ENCODE results near the gene SLC19A1. TPM values are rescaled to one million over a fixed set of nuclear protein-coding genes. Genes with fewer than 3 reads are reported as not detected.

The SLC19A1 gene
- total RNA-seq, 1 donor from 2014 or later = 36.8 TPM

GRCh38 chr21:45507888-45508508, 34.2 kb downstream of the SLC19A1 start:
- no peaks in the 10 kb centered on the region for H3K27me3 Mint-ChIP-seq (ENCODE audit: low read depth)
- no peak overlapping the region for H3K27ac Mint-ChIP-seq
- no peak for DNase-seq (ENCODE audit: low spot score in 2 of 2, unreplicated experiment in 2 of 2)
- H3K9me3 Mint-ChIP-seq = no peaks in the 10 kb centered on the region
- no peak overlapping the region for H3K4me3 Mint-ChIP-seq
- H3K36me3 Mint-ChIP-seq = no peaks in the 10 kb centered on the region
- TF ChIP-seq CTCF (IDR thresholded peaks at IDR 0.05; ENCODE audit: unreplicated experiment) = no peak
- H3K4me1 Mint-ChIP-seq = no peaks in the 10 kb centered on the region

- Mint-ChIP-seq H3K27ac (no peak overlapping the region), H3K4me1 (no peaks in the 10 kb centered on the region)
- DNase-seq (ENCODE audit: low spot score in 2 of 2, unreplicated experiment in 2 of 2) = no peak
Measured at GRCh38 chr21:45507523-45507875, 34.7 kb downstream of the SLC19A1 start.

GRCh38 chr21:45506836-45507522, 35.3 kb downstream of the SLC19A1 start:
- no peak overlapping the region for H3K27ac Mint-ChIP-seq
- DNase-seq (ENCODE audit: low spot score in 2 of 2, unreplicated experiment in 2 of 2) = no peak
- TF ChIP-seq CTCF (IDR thresholded peaks at IDR 0.05; ENCODE audit: unreplicated experiment) = no peak
- peaks cover 7% of the 10 kb centered on the region for H3K9me3 Mint-ChIP-seq
- H3K36me3 Mint-ChIP-seq = peaks cover 7% of the 10 kb centered on the region
- H3K27me3 Mint-ChIP-seq (ENCODE audit: low read depth) = no peaks in the 10 kb centered on the region
- H3K4me3 Mint-ChIP-seq = no peak overlapping the region
- no peaks in the 10 kb centered on the region for H3K4me1 Mint-ChIP-seq

More at GRCh38 chr21:45507523-45507875, 34.7 kb downstream of the SLC19A1 start:
- H3K9me3 Mint-ChIP-seq = peaks cover 3% of the 10 kb centered on the region
- peaks cover 4% of the 10 kb centered on the region for H3K36me3 Mint-ChIP-seq
- no peak overlapping the region for H3K4me3 Mint-ChIP-seq
- no peaks in the 10 kb centered on the region for H3K27me3 Mint-ChIP-seq (ENCODE audit: low read depth)
- TF ChIP-seq CTCF (IDR thresholded peaks at IDR 0.05; ENCODE audit: unreplicated experiment) = no peak

- Mint-ChIP-seq H3K36me3 (peaks cover 7% of the 10 kb centered on the region), H3K4me3 (no peak overlapping the region), H3K4me1 (no peaks in the 10 kb centered on the region), H3K27ac (no peak overlapping the region), H3K27me3 (ENCODE audit: low read depth) (no peaks in the 10 kb centered on the region), H3K9me3 (peaks cover 7% of the 10 kb centered on the region)
- no peak for TF ChIP-seq CTCF (IDR thresholded peaks at IDR 0.05; ENCODE audit: unreplicated experiment)
- DNase-seq (ENCODE audit: low spot score in 2 of 2, unreplicated experiment in 2 of 2) = no peak
Measured at GRCh38 chr21:45506241-45506817, 35.9 kb downstream of the SLC19A1 start.

- no peaks in the 10 kb centered on the region for H3K4me1 Mint-ChIP-seq
- H3K4me3 Mint-ChIP-seq = no peak overlapping the region
- peaks cover 7% of the 10 kb centered on the region for H3K9me3 Mint-ChIP-seq
- no peak overlapping the region for H3K27ac Mint-ChIP-seq
- no peak for DNase-seq (ENCODE audit: low spot score in 2 of 2, unreplicated experiment in 2 of 2)
- no peaks in the 10 kb centered on the region for H3K27me3 Mint-ChIP-seq (ENCODE audit: low read depth)
- peaks cover 7% of the 10 kb centered on the region for H3K36me3 Mint-ChIP-seq
- TF ChIP-seq CTCF (IDR thresholded peaks at IDR 0.05; ENCODE audit: unreplicated experiment) = no peak
Measured at GRCh38 chr21:45505416-45506021, 36.7 kb downstream of the SLC19A1 start.
